Calu3 (cell line): Measurements from ENCODE around the gene SOCS3. TPM values are rescaled to one million over a fixed set of nuclear protein-coding genes. Genes with fewer than 3 reads are reported as not detected.

ENCODE experiments used
- BruUV-seq: library from RNA; stranded (reverse); fragments of 400-500 nt; replicated peaks from 2 replicates; lab custom pipeline; 2021; lab: Mats Ljungman, UMichigan
- CTCF ChIA-PET: fragments of 300-600 bp; sonication (Branson Sonifier 250); formaldehyde crosslinking; loops from one replicate; lab custom pipeline; 2022; ENCODE audit warnings: antibody characterized with exemption; lab: Charles Lee
- DNase-seq: peaks from one replicate; pipeline ENCODE4 v3.0.0; 2022
- H3K27ac Mint-ChIP-seq: one replicate; pipeline ENCODE4 v1.8.0; 2022; ENCODE audit warnings: mixed read lengths; ENCODE audit not compliant: unreplicated experiment
- H3K27me3 Mint-ChIP-seq: one replicate; pipeline ENCODE4 v1.8.0; 2022; ENCODE audit warnings: mixed read lengths; ENCODE audit not compliant: unreplicated experiment
- H3K36me3 Mint-ChIP-seq: one replicate; pipeline ENCODE4 v1.8.0; 2022; ENCODE audit warnings: mild to moderate bottlenecking, moderate library complexity, mixed read lengths; ENCODE audit not compliant: insufficient read depth, unreplicated experiment
- H3K4me1 Mint-ChIP-seq: one replicate; pipeline ENCODE4 v1.8.0; 2022; ENCODE audit warnings: mild to moderate bottlenecking, low read depth, mixed read lengths; ENCODE audit not compliant: unreplicated experiment
- H3K4me3 Mint-ChIP-seq: one replicate; pipeline ENCODE4 v1.8.0; 2022; ENCODE audit warnings: mild to moderate bottlenecking, low read depth, moderate library complexity, mixed read lengths; ENCODE audit not compliant: unreplicated experiment
- H3K9me3 Mint-ChIP-seq: one replicate; pipeline ENCODE4 v1.8.0; 2022; ENCODE audit warnings: low read depth, mixed read lengths; ENCODE audit not compliant: unreplicated experiment
- intact Hi-C: fragments of 100-400 bp; cut with micrococcal nuclease; formaldehyde crosslinking; loops from one replicate; pipeline ENCODE4 v1.10.0; 2022; ENCODE audit not compliant: unreplicated experiment
- total RNA-seq: library from RNA; stranded (reverse); gene quantifications from 2 replicates; pipeline ENCODE4 v1.2.3, GENCODE V29; 2022
- TF ChIP-seq, protein P1 (sequence below): fragments of 200-600 bp; IDR thresholded peaks from one replicate; pipeline ENCODE4 v1.8.0; 2022; ENCODE audit warnings: antibody characterized with exemption; ENCODE audit not compliant: unreplicated experiment

The SOCS3 gene
- total RNA-seq, 1 experiment from 2014 or later, result 39.5 TPM

GRCh38 chr17:78366109-78366848, 6.4 kb upstream of the SOCS3 start:
- intact Hi-C loops, result no loop called here
- H3K27ac Mint-ChIP-seq, result no peak overlapping the region
- no peaks in the 10 kb centered on the region for H3K36me3 Mint-ChIP-seq
- H3K4me3 Mint-ChIP-seq, result no peak overlapping the region
- BruUV-seq, result no TSS peak
- peaks cover 11% of the 10 kb centered on the region for H3K27me3 Mint-ChIP-seq
- H3K4me1 Mint-ChIP-seq, result no peaks in the 10 kb centered on the region
- DNase-seq, result no peak
- H3K9me3 Mint-ChIP-seq, result no peaks in the 10 kb centered on the region
- CTCF ChIA-PET, result no interaction called here
- TF ChIP-seq, protein P1, sequence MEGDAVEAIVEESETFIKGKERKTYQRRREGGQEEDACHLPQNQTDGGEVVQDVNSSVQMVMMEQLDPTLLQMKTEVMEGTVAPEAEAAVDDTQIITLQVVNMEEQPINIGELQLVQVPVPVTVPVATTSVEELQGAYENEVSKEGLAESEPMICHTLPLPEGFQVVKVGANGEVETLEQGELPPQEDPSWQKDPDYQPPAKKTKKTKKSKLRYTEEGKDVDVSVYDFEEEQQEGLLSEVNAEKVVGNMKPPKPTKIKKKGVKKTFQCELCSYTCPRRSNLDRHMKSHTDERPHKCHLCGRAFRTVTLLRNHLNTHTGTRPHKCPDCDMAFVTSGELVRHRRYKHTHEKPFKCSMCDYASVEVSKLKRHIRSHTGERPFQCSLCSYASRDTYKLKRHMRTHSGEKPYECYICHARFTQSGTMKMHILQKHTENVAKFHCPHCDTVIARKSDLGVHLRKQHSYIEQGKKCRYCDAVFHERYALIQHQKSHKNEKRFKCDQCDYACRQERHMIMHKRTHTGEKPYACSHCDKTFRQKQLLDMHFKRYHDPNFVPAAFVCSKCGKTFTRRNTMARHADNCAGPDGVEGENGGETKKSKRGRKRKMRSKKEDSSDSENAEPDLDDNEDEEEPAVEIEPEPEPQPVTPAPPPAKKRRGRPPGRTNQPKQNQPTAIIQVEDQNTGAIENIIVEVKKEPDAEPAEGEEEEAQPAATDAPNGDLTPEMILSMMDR, result no peak

GRCh38 chr17:78365561-78366108, 5.8 kb upstream of the SOCS3 start:
- no peak for DNase-seq
- Mint-ChIP-seq H3K27ac (no peak overlapping the region), H3K4me3 (no peak overlapping the region), H3K27me3 (peaks cover 11% of the 10 kb centered on the region), H3K4me1 (no peaks in the 10 kb centered on the region), H3K9me3 (no peaks in the 10 kb centered on the region), H3K36me3 (peaks cover 5% of the 10 kb centered on the region)
- TF ChIP-seq, protein P1, result no peak
- CTCF ChIA-PET, result no interaction called here
- BruUV-seq, result no TSS peak
- intact Hi-C loops, result no loop called here

- H3K4me1 Mint-ChIP-seq, result no peaks in the 10 kb centered on the region
- TF ChIP-seq, protein P1, result no peak
- no peak overlapping the region for H3K4me3 Mint-ChIP-seq
- H3K27ac Mint-ChIP-seq, result no peak overlapping the region
- no peaks in the 10 kb centered on the region for H3K9me3 Mint-ChIP-seq
- intact Hi-C loops, result no loop called here
- no peak for DNase-seq
- peaks cover 11% of the 10 kb centered on the region for H3K27me3 Mint-ChIP-seq
- CTCF ChIA-PET, result interaction anchor here (0.6 kb wide), 2 partner anchors 194 to 329 kb away, joined by 3 to 4 read pairs; no protein-coding TSS in a partner anchor
- no TSS peak for BruUV-seq
- peaks cover 11% of the 10 kb centered on the region for H3K36me3 Mint-ChIP-seq
These were observed 4.8 kb upstream of the SOCS3 start for GRCh38 chr17:78364436-78365281.

DNA sequence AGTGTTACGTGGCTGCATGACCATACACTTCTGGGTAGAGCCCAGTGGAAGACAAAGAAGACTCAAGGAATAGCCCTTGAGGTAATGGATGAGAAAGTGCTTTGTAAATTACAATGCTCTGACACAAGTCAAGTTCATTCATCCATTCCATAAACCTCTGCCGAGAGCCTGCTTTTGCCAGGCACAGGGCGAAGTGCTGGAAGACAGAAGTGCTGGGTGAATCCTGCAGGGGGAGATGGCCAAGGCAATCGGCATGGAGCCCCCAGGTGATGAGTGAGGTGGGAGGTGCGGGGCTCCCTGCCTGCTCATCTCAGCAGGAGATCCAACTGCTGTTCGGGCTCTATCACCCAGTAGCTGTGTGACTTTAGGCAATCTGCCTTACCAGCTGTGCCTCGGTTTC, 2.8 kb upstream of the SOCS3 start:
- Mint-ChIP-seq H3K4me3 (no peak overlapping the region), H3K27me3 (peaks cover 11% of the 10 kb centered on the region), H3K9me3 (no peaks in the 10 kb centered on the region), H3K4me1 (no peaks in the 10 kb centered on the region), H3K27ac (no peak overlapping the region), H3K36me3 (peaks cover 31% of the 10 kb centered on the region)
- TF ChIP-seq, protein P1, result no peak
- CTCF ChIA-PET, result interaction anchor here (0.6 to 1.2 kb wide), 2 partner anchors 42 to 111 kb away, joined by 3 read pairs; no protein-coding TSS in a partner anchor
- intact Hi-C loops, result no loop called here
- no peak for DNase-seq
- no TSS peak for BruUV-seq
